ENCODE measurements around the gene HECW1. TPM values are rescaled to one million over a fixed set of nuclear protein-coding genes. Genes with fewer than 3 reads are reported as not detected.

HECW1 gene
- total and polyA plus RNA-seq, 4 donors: 0.05 TPM; not detected in 3

DNA sequence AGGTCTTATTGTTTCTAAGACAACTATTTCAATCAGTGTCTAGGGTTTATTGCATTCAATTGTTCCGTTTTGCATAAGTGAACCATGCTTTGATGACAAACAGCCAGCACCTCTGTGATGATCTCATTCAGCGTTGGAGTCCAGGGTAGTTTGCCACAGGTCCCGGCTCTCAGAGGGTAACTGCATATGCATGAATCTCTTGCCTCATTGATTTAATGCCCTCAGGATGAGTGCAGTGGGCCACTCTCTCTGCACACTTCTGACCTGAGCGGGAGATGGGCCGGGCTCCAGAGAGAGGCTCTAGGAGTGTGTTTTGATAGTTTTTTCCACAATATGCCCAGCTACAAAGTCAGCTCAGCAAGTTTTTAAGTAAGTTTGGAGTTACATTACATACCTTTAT is 83.9 kb downstream of the HECW1 start:
- Histone ChIP-seq H3K27ac (ENCODE audit: low read depth in 1 of 2, low read length in 2 of 2) (no peak overlapping the region), H3K27me3 (ENCODE audit: control insufficient read depth in 4 of 4, insufficient read depth in 4 of 4, low read length in 3 of 4) (peaks cover 0 to 13% (median 4%) of the 10 kb centered on the region in 4 donors), H3K9ac (ENCODE audit: low read depth in 1 of 2, low read length in 2 of 2) (no peak overlapping the region), H3K4me3 (ENCODE audit: low read depth in 1 of 3, low read length in 3 of 3) (no peak overlapping the region), H3K4me1 (ENCODE audit: control insufficient read depth in 4 of 4, insufficient read depth in 4 of 4, low read length in 3 of 4) (no peaks in the 10 kb centered on the region), H3K9me3 (ENCODE audit: control insufficient read depth in 4 of 4, low read length in 3 of 4) (no peaks in the 10 kb centered on the region), H3K36me3 (ENCODE audit: control insufficient read depth in 4 of 4, insufficient read depth in 3 of 4, low read depth in 1 of 4, low read length in 3 of 4) (no peaks in the 10 kb centered on the region)
- TF ChIP-seq, protein P1, sequence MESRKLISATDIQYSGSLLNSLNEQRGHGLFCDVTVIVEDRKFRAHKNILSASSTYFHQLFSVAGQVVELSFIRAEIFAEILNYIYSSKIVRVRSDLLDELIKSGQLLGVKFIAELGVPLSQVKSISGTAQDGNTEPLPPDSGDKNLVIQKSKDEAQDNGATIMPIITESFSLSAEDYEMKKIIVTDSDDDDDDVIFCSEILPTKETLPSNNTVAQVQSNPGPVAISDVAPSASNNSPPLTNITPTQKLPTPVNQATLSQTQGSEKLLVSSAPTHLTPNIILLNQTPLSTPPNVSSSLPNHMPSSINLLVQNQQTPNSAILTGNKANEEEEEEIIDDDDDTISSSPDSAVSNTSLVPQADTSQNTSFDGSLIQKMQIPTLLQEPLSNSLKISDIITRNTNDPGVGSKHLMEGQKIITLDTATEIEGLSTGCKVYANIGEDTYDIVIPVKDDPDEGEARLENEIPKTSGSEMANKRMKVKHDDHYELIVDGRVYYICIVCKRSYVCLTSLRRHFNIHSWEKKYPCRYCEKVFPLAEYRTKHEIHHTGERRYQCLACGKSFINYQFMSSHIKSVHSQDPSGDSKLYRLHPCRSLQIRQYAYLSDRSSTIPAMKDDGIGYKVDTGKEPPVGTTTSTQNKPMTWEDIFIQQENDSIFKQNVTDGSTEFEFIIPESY (IDR thresholded peaks at IDR 0.05): no peak
- TF ChIP-seq, protein P2, sequence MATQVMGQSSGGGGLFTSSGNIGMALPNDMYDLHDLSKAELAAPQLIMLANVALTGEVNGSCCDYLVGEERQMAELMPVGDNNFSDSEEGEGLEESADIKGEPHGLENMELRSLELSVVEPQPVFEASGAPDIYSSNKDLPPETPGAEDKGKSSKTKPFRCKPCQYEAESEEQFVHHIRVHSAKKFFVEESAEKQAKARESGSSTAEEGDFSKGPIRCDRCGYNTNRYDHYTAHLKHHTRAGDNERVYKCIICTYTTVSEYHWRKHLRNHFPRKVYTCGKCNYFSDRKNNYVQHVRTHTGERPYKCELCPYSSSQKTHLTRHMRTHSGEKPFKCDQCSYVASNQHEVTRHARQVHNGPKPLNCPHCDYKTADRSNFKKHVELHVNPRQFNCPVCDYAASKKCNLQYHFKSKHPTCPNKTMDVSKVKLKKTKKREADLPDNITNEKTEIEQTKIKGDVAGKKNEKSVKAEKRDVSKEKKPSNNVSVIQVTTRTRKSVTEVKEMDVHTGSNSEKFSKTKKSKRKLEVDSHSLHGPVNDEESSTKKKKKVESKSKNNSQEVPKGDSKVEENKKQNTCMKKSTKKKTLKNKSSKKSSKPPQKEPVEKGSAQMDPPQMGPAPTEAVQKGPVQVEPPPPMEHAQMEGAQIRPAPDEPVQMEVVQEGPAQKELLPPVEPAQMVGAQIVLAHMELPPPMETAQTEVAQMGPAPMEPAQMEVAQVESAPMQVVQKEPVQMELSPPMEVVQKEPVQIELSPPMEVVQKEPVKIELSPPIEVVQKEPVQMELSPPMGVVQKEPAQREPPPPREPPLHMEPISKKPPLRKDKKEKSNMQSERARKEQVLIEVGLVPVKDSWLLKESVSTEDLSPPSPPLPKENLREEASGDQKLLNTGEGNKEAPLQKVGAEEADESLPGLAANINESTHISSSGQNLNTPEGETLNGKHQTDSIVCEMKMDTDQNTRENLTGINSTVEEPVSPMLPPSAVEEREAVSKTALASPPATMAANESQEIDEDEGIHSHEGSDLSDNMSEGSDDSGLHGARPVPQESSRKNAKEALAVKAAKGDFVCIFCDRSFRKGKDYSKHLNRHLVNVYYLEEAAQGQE (IDR thresholded peaks at IDR 0.05): no peak
- TF ChIP-seq HNF4G (IDR thresholded peaks at IDR 0.05) (no peak), YY1 (IDR thresholded peaks at IDR 0.05) (no peak), HNF4A (conservative IDR thresholded peaks at IDR 0.05) (no peak), FOXA1 (IDR thresholded peaks at IDR 0.05) (no peak), CTCF (IDR thresholded peaks at IDR 0.05; ENCODE audit: low read depth, low read length, missing input control) (no peak), EGR1 (IDR thresholded peaks at IDR 0.05; ENCODE audit: low read depth in 2 of 2) (no peak), MAX (IDR thresholded peaks at IDR 0.05) (no peak), FOXA2 (IDR thresholded peaks at IDR 0.05) (no peak)
- no peak for DNase-seq (ENCODE audit: low spot score)
- WGBS: 74% methylated on average over 5 of the region's 5 CpGs

DNA sequence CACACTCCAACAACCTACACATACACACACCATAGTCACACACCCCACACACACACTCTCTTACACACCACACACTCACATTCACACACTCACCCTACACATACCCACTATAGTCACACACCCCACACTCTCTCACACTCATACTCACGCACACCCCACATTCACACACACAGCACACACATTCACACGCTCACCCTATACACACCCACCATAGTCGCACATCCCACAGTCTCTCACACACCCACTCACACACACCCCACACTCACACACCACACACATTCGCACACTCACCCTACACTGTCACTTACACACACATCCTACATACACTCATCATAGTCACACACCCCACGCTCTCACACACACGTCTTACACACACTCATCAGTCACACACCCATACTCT is 85.6 kb downstream of the HECW1 start:
- Histone ChIP-seq H3K4me3 (ENCODE audit: low read depth in 1 of 3, low read length in 3 of 3) (no peak overlapping the region), H3K4me1 (ENCODE audit: control insufficient read depth in 4 of 4, insufficient read depth in 4 of 4, low read length in 3 of 4) (no peaks in the 10 kb centered on the region), H3K9ac (ENCODE audit: low read depth in 1 of 2, low read length in 2 of 2) (no peak overlapping the region), H3K9me3 (ENCODE audit: control insufficient read depth in 4 of 4, low read length in 3 of 4) (no peaks in the 10 kb centered on the region), H3K36me3 (ENCODE audit: control insufficient read depth in 4 of 4, insufficient read depth in 3 of 4, low read depth in 1 of 4, low read length in 3 of 4) (no peaks in the 10 kb centered on the region), H3K27ac (ENCODE audit: low read depth in 1 of 2, low read length in 2 of 2) (no peak overlapping the region), H3K27me3 (ENCODE audit: control insufficient read depth in 4 of 4, insufficient read depth in 4 of 4, low read length in 3 of 4) (peaks cover 0 to 13% (median 4%) of the 10 kb centered on the region in 4 donors)
- no peak for DNase-seq (ENCODE audit: low spot score)
- 96% methylated on average over 6 of the region's 6 CpGs for WGBS
- TF ChIP-seq ATF3 (IDR thresholded peaks at IDR 0.05): no peak
